Adipocyte (in vitro differentiated cells): ENCODE measurements around the gene TMOD3.
"Not testable (repeated sequence)": the region's sequence is repeated elsewhere in the genome, so short reads cannot be mapped to it uniquely, and the experiment has no call there.

Source experiments
- DNase-seq: peaks from one replicate; pipeline ENCODE4 v3.0.0-alpha.2; 2015; ENCODE audit warnings: low read depth
- H3K27me3 ChIP-seq: replicated peaks from 2 replicates; pipeline ENCODE4 v1.7.0; 2013; ENCODE audit warnings: mild to moderate bottlenecking, low read length, moderate library complexity; ENCODE audit not compliant: control insufficient read depth, insufficient read depth
- H3K36me3 ChIP-seq: 2 replicates; pipeline ENCODE4 v1.7.0; 2013; ENCODE audit warnings: low read length, mild to moderate bottlenecking, moderate library complexity; ENCODE audit not compliant: control insufficient read depth, insufficient read depth, severe bottlenecking
- H3K4me1 ChIP-seq: 2 replicates; pipeline ENCODE4 v1.7.0; 2013; ENCODE audit warnings: mild to moderate bottlenecking, low read length, moderate library complexity; ENCODE audit not compliant: control insufficient read depth, insufficient read depth
- H3K4me3 ChIP-seq: 2 replicates; pipeline ENCODE4 v1.7.0; 2013; ENCODE audit warnings: mild to moderate bottlenecking, low read length, moderate library complexity
- H3K9ac ChIP-seq: 2 replicates; pipeline ENCODE4 v1.7.0; 2013; ENCODE audit warnings: mild to moderate bottlenecking, low read length, moderate library complexity
- H3K9me3 ChIP-seq: 2 replicates; pipeline ENCODE4 v1.7.0; 2013; ENCODE audit warnings: mild to moderate bottlenecking, low read length, moderate library complexity; ENCODE audit not compliant: control insufficient read depth

The TMOD3 gene

DNA sequence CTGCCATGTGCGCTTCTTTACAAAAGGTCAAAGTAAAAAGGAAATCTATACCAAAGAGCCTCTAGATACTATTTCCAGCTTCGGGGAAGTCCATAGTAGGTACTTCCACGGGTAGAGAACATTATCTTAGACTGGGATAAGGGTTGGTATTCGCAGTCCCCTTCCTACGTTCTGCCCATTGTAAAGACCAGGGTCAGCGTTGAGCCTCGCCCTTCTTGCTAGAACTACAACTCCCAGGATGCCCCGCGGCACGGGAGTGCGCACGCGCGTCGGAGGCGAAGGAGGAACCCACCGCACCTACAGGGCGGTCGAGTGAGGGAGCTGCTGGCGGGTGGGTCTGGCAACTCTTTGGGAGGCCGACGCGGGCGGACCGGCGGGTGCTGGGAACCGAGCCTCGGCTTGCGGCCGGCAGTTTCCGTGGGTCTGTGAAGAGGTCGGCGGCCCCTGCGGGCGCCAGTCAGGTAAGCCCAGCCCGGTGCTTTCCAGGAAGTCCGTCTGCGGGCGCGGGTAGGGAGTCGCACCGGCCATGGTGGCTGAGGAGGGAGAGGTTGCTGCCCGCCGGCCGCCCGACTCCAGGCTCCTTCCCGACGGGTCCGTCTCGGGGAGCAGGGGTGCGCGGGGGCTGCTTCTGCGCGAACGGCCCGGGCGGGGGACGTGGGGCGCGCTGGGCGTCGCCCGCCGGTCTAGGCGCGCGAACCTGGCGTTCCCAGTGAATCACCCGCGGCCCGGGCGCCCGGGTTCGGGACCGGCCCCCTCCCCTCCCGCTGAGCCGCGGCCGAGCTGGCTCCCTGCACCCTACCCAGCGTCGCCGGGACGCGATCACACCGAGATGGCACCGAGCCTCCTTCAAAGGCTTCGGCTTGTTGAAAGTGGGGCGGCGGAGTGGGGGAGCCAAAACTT lies at the start of gene TMOD3:
Gene TMOD3, plus strand, starts transcription at position 278 of the 900 bp plus-strand sequence. CDS start 33,232 bp downstream, outside the sequence.
- Histone ChIP-seq H3K9ac (peak within 1 kb of the TSS; percentile 84), H3K27me3 (no peaks in the 10 kb centered on the region), H3K4me3 (peak within 1 kb of the TSS; percentile 86), H3K9me3 (no peaks in the 10 kb centered on the region), H3K36me3 (no peaks in the 10 kb centered on the region), H3K4me1 (peaks cover 13% of the 10 kb centered on the region)
- DNase-seq, result peak; percentile 96

DNA sequence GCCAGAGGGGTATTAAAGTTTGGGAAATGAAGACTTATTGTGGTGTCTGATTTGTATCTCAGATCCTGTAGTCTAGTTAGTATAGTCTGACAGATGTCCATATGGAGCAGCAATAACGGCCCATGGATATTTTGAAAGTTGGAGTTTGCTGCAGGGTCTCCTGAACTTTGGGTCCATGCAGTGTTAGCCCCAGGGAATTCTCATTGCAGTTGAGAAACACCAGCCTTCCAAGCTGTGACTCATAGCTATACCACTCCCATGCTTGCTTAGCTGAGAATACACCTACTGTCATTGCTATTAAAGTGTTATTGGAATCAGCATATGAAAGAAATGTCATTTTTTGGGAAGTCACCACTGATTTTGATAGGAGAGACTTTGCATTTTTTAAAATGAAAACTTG lies 48.8 kb upstream of the TMOD3 start:
- no peaks in the 10 kb centered on the region for H3K36me3 ChIP-seq
- H3K9me3 ChIP-seq, result no peaks in the 10 kb centered on the region
- DNase-seq, result peak; percentile 53
- H3K9ac ChIP-seq, result no peak overlapping the region
- H3K4me3 ChIP-seq, result no peak overlapping the region
- H3K4me1 ChIP-seq, result peaks cover 9% of the 10 kb centered on the region
- no peaks in the 10 kb centered on the region for H3K27me3 ChIP-seq

DNA sequence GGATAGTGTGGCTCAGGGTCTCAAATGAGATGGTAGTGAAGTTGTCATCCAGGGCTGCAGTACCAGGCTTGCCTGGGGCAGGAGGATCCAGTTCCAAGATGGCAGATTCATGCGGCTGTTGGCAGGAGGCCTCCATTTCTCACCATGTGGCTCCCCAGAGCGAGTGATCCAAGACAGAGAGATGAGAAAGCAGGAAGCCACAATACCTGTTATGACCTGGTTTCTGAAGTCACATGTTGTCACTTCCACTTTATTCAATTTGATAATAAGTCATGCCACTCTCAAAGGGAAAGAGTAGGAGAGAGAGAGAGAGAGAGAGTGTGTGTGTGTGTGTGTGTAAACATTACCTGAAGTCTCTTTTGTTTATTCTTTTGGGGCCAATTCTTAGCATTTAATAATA lies 47.9 kb upstream of the TMOD3 start:
- Histone ChIP-seq H3K27me3 (no peaks in the 10 kb centered on the region), H3K4me1 (peaks cover 9% of the 10 kb centered on the region), H3K9ac (no peak overlapping the region), H3K36me3 (peaks cover 6% of the 10 kb centered on the region), H3K9me3 (no peaks in the 10 kb centered on the region), H3K4me3 (no peak overlapping the region)
- no peak for DNase-seq

DNA sequence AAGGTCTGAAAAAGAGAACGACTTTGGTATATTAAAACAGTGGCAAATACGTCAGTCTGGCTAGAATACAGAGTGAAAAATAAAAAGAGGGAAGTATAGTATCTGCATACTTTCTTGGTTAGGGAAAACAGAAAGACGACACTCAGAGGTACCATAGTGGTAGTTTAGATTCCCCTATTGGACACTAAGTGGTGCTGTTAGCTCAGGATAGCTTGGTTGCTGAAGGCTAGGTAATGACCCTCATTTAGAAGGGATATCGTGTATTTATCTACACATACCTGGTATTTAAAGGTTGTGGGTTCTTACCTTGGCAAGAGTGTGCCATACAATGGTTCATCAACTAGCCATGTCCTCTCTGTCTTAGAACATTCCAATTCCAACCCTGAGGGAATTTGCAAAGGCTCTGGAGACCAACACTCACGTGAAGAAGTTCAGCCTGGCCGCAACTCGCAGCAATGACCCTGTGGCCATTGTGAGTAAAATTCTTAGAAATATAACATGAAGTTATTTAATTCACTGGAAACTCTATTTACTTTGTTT lies 47.0 kb upstream of the TMOD3 start:
- no peak overlapping the region for H3K4me3 ChIP-seq
- H3K4me1 ChIP-seq, result peaks cover 5% of the 10 kb centered on the region
- H3K27me3 ChIP-seq, result no peaks in the 10 kb centered on the region
- no peaks in the 10 kb centered on the region for H3K9me3 ChIP-seq
- peaks cover 7% of the 10 kb centered on the region for H3K36me3 ChIP-seq
- H3K9ac ChIP-seq, result no peak overlapping the region
- no peak for DNase-seq

DNA sequence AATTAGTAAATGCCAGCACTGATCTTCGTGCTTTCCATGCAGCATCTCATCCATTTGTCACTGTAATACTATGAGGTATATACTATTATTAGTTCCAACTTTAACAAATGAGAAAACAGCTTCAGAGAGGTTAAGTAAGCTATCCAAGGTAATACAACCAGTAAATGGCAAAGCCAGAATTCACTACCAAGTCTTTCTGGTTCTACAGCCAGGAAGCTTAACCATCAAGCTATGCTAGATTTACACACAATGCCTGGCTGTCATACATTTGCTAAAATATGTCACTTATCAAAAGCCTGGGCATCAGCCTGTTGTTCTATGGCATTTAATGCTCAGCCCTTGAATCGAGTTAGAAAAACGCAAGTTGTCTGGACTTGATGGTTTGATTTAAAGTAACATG lies 45.5 kb upstream of the TMOD3 start:
- Histone ChIP-seq H3K4me3 (no peak overlapping the region), H3K4me1 (peaks cover 5% of the 10 kb centered on the region), H3K9me3 (no peaks in the 10 kb centered on the region), H3K9ac (no peak overlapping the region), H3K36me3 (peaks cover 7% of the 10 kb centered on the region), H3K27me3 (no peaks in the 10 kb centered on the region)
- DNase-seq, result no peak

DNA sequence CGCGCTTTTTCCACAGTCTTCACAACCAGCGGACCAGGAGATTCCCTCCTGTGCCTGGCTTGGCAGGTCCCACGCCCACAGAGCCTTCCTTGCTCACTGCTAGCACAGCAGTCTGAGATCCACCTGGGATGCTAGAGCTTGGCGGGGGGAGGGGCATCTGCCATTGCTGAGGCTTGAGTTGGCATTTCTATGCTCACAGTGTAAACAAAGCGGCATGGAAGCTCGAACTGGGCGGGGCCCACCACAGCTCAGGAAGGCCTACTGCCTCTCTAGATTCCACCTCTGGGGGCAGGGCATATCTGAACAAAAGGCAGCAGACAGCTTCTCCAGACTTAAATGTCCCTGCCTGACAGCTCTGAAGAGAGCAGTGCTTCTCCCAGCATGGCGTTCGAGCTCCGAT lies 42.3 kb upstream of the TMOD3 start:
- H3K9me3 ChIP-seq, H3K9ac ChIP-seq, H3K27me3 ChIP-seq, DNase-seq, H3K4me3 ChIP-seq, H3K36me3 ChIP-seq, H3K4me1 ChIP-seq: not testable (repeated sequence)

DNA sequence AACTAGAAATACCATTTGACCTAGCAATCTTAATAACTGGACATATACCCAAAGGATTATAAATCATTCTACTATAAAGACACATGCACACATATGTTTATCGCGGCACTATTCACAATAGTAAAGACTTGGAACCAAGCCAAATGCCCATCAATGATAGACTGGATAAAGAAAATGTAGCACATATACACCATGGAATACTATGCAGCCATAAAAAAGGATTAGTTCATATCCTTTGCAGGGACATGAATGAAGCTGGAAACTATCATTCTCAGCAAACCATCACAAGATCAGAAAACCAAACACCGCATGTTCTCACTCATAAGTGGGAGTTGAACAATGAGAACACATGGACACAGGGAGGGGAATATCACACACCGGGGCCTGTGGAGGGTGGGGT lies 37.0 kb upstream of the TMOD3 start:
- not testable (repeated sequence) for H3K9ac ChIP-seq, DNase-seq, H3K36me3 ChIP-seq

DNA sequence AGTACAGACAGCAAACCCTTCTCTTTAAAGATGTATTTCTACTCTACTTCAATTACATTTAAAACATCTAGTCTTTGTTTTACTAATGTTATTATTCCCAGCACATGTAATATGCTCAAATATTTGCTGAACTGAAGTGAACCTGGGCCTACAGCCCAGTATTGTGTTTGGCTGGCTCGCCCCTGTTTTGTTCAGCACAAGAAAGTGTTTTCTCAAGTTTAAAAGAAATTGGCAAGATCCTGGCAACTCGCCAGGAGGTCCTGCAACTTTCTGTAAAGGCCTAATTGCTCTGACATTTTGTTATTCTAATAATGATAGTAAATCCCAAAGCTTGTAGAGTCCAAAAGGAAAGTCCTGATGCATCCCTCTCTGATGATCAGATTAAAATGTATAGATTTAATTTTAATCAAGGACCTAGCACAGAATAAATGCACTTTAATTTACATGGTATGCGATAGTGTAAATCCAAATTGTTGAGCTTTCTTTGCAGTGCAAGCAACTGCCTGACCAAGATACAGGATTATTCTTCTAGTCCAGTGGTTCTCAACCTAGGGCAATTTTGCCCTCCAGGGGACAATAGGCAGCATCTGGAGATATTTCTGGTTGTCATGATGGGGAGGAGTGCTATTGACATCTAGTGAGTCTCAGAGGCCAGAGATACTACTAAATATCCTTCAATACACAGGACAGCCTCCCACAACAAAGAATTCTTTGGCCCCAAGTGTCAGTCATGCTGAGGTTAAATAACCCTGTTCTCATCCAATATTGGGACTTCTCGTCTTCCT lies 35.7 kb upstream of the TMOD3 start:
- Histone ChIP-seq H3K36me3 (no peaks in the 10 kb centered on the region), H3K9me3 (no peaks in the 10 kb centered on the region), H3K4me1 (peaks cover 5% of the 10 kb centered on the region), H3K4me3 (no peak overlapping the region), H3K9ac (no peak overlapping the region), H3K27me3 (no peaks in the 10 kb centered on the region)
- peak; percentile 89 for DNase-seq

More for the DNA sequence above, 37.0 kb upstream of the TMOD3 start:
- H3K27me3 ChIP-seq, H3K4me3 ChIP-seq, H3K4me1 ChIP-seq, H3K9me3 ChIP-seq: not testable (repeated sequence)

DNA sequence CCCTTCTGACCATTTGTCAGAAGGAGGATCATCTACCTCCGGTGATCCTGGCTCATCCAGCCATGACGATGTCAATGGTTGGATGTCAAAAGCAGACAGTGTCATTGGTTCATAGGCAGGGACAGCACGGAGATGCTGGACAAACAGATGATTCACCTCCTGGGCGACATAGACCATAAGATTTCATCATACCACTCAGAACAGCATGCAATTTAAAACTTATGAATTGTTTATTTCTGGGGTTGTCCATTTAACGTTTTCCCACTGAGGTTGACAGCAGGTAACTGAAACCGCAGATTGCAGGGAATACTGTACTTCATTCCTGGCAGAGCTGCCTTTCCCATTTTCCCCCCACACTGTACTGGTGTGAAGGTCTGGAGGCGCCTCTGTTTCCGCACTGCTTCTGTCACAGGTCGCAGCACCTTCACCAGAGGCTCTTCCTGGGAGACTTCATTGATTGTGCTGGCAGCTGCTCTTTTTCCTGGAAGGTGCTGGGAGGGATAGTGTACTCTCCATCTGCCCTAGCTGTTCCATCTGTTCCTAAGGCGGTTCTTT lies 32.5 kb upstream of the TMOD3 start:
- H3K27me3 ChIP-seq, result no peaks in the 10 kb centered on the region
- no peaks in the 10 kb centered on the region for H3K36me3 ChIP-seq
- DNase-seq, result peak; percentile 33
- no peak overlapping the region for H3K9ac ChIP-seq
- peaks cover 5% of the 10 kb centered on the region for H3K4me1 ChIP-seq
- no peak overlapping the region for H3K4me3 ChIP-seq
- H3K9me3 ChIP-seq, result no peaks in the 10 kb centered on the region

DNA sequence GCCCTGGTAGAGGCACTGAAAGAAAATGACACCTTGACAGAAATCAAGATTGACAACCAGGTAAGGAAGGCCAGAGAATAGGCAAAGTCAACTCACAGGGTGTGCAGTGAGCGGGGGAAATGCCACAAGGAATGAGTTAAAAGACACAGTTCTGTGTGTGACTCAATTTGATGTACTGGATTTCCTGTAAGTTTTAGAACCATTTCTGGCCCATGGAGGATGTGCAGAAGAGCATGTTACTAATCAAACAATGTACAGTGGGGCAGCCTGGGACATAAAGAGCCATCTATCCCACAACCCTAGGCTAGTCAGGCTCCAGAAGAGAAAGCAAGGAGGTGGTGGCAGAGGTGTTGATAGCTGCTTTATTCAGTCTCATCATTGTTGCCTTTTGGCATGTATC lies 31.2 kb upstream of the TMOD3 start:
- H3K9ac ChIP-seq, result no peak overlapping the region
- H3K9me3 ChIP-seq, result no peaks in the 10 kb centered on the region
- no peaks in the 10 kb centered on the region for H3K27me3 ChIP-seq
- H3K36me3 ChIP-seq, result no peaks in the 10 kb centered on the region
- peaks cover 2% of the 10 kb centered on the region for H3K4me1 ChIP-seq
- H3K4me3 ChIP-seq, result no peak overlapping the region
- DNase-seq, result no peak
